ENCODE data around the gene DOK5.

DOK5 gene

GRCh38 chr20:54619682-54620081 lies 144.3 kb downstream of the DOK5 start:
- no peak for DNase-seq

GRCh38 chr20:54620611-54621010 lies 145.2 kb downstream of the DOK5 start:
- DNase-seq: no peak

GRCh38 chr20:54622333-54623295 lies 147.2 kb downstream of the DOK5 start:
- no peak for DNase-seq

- no peak for DNase-seq
These were observed 148.7 kb downstream of the DOK5 start for GRCh38 chr20:54623991-54624569.

- DNase-seq: no peak
These were observed 149.5 kb downstream of the DOK5 start for GRCh38 chr20:54624706-54625390.

- DNase-seq: no peak
These were observed 150.1 kb downstream of the DOK5 start for GRCh38 chr20:54625497-54625896.

GRCh38 chr20:54626126-54626525 lies 150.7 kb downstream of the DOK5 start:
- DNase-seq: no peak

GRCh38 chr20:54629632-54630031 lies 154.2 kb downstream of the DOK5 start:
- no peak for DNase-seq

- DNase-seq: no peak
These were observed 155.2 kb downstream of the DOK5 start for GRCh38 chr20:54630582-54630981.

GRCh38 chr20:54631059-54631458 lies 155.7 kb downstream of the DOK5 start:
- DNase-seq: no peak

- no peak for DNase-seq
These were observed 158.3 kb downstream of the DOK5 start for GRCh38 chr20:54633374-54634355.

GRCh38 chr20:54636575-54636974 lies 161.2 kb downstream of the DOK5 start:
- DNase-seq: no peak

- DNase-seq: no peak
These were observed 164.5 kb downstream of the DOK5 start for GRCh38 chr20:54639941-54640340.

- DNase-seq: no peak
These were observed 165.4 kb downstream of the DOK5 start for GRCh38 chr20:54640800-54641199.

GRCh38 chr20:54642864-54643667 lies 167.7 kb downstream of the DOK5 start:
- DNase-seq: no peak

GRCh38 chr20:54643761-54644160 lies 168.4 kb downstream of the DOK5 start:
- DNase-seq: no peak

GRCh38 chr20:54645445-54646155 lies 170.2 kb downstream of the DOK5 start:
- no peak for DNase-seq

- DNase-seq: no peak
These were observed 170.7 kb downstream of the DOK5 start for GRCh38 chr20:54646156-54646517.

GRCh38 chr20:54648421-54649142 lies 173.2 kb downstream of the DOK5 start:
- DNase-seq: no peak

- DNase-seq: peak; percentile 31 to 45
These were observed 174.1 kb downstream of the DOK5 start for GRCh38 chr20:54649511-54649962.
